ENCODE data around the gene RPF1. TPM values are rescaled to one million over a fixed set of nuclear protein-coding genes. Genes with fewer than 3 reads are reported as not detected.

The RPF1 gene
- total and polyA plus RNA-seq, 2 of the 8 experiments (the other 6 are each of a cell fraction or from before 2014, with no cell fraction given): 18.7 to 41.8 TPM

DNA sequence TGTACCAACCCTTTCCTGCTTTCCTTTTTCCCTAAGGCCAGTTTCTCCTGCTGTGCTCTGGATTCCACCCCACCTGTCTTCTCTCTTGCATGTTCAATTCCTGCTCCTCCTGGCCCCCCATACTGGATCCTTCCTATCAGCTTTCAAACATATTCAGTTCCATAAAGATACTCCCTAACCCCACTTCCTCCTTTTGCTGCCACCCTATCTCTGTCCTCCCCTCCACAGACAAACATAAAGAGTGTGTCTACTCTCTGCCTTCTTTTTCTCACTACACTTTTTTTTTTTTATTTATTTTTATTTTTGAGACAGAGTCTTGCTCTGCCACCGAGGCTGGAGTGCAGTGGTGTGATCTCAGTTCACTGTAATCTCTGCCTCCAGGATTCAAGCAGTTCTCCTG lies 16.9 kb upstream of the RPF1 start (continued):
- TF ChIP-seq CBX8 (IDR thresholded peaks at IDR 0.05; ENCODE audit: borderline replicate concordance, low read depth, low read length) (no peak), KDM4A (IDR thresholded peaks at IDR 0.05; ENCODE audit: low read depth, low read length, severe bottlenecking) (no peak), BRCA1 (IDR thresholded peaks at IDR 0.05; ENCODE audit: low read depth, low read length) (no peak), ASH2L (IDR thresholded peaks at IDR 0.05; ENCODE audit: low read length) (no peak), EGR1 (IDR thresholded peaks at IDR 0.05; ENCODE audit: borderline replicate concordance, low read depth, low read length) (no peak), EP300 (IDR thresholded peaks at IDR 0.05; ENCODE audit: borderline replicate concordance in 1 of 2, low read depth in 2 of 2, low read length in 2 of 2) (no peak)
